HG03159 (cell line): ENCODE results near the gene SMPD4.
"Not testable (repeated sequence)": the region's sequence is repeated elsewhere in the genome, so short reads cannot be mapped to it uniquely, and the experiment has no call there.

Experiments used
- ATAC-seq: cut with Tn5 transposase; IDR thresholded peaks from one replicate; pipeline ENCODE4 v1.9.1; 2021; ENCODE audit warnings: mild to moderate bottlenecking, moderate library complexity; ENCODE audit not compliant: unreplicated experiment

Gene SMPD4, protein sequence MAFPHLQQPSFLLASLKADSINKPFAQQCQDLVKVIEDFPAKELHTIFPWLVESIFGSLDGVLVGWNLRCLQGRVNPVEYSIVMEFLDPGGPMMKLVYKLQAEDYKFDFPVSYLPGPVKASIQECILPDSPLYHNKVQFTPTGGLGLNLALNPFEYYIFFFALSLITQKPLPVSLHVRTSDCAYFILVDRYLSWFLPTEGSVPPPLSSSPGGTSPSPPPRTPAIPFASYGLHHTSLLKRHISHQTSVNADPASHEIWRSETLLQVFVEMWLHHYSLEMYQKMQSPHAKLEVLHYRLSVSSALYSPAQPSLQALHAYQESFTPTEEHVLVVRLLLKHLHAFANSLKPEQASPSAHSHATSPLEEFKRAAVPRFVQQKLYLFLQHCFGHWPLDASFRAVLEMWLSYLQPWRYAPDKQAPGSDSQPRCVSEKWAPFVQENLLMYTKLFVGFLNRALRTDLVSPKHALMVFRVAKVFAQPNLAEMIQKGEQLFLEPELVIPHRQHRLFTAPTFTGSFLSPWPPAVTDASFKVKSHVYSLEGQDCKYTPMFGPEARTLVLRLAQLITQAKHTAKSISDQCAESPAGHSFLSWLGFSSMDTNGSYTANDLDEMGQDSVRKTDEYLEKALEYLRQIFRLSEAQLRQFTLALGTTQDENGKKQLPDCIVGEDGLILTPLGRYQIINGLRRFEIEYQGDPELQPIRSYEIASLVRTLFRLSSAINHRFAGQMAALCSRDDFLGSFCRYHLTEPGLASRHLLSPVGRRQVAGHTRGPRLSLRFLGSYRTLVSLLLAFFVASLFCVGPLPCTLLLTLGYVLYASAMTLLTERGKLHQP

DNA sequence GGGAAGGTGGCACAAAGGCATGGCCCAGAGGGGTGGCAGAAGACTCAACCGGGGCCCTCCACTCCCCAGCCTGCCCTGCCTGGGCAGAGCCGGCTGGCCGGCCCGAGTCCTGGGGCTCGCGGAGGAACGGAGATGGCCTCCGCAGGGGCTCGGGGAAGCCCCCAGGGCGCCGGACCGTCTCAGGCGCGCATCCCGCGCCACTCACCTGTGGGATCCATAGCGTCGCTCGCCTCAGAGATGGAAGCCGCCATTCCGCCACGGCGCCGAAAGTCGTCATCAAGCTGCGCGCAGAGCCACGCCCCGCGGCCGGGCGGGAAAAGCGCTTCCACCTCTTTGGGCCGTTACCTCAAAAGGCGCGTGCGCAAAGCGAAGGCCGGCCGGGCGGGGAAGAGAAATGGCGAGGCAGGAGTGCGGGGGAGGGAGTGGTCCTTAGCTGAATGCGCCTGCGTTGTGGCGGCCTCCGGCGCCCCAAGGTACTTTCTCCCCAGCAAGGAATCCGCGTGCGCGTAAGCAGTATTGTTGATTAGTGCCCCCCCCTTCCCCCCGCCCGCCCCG is at the start of gene SMPD4:
SMPD4 (minus strand) TSS at position 278 of the 555 bp plus-strand sequence. CDS start 5,010 bp downstream, outside the sequence.
- ATAC-seq, result peak; percentile 64

GRCh38 chr2:130230907-130231306 is 49.5 kb upstream of the SMPD4 start:
- not testable (repeated sequence) for ATAC-seq

GRCh38 chr2:130230376-130230775 is 49.0 kb upstream of the SMPD4 start:
- ATAC-seq, result not testable (repeated sequence)

DNA sequence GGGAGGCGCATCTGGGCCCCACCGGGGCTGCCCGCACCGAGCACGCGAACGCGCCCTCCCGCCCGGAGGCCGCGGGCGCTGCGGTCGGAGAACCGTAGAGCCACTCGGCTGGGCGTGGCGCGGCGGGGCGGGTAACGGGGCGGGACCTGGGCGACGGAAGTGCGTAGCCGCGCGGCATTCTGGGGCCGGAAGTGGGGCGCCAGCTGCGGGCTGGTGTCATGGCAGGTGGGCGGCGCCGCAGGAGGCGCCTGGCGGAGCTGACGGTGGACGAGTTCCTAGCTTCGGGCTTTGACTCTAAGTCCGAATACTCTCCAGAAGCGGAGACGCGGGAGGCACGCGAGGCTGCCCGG is 47.7 kb upstream of the SMPD4 start:
- ATAC-seq, result peak; percentile 56

- not testable (repeated sequence) for ATAC-seq
Measured at GRCh38 chr2:130228467-130229160, 47.2 kb upstream of the SMPD4 start.

- not testable (repeated sequence) for ATAC-seq
Measured at GRCh38 chr2:130228005-130228404, 46.6 kb upstream of the SMPD4 start.

DNA sequence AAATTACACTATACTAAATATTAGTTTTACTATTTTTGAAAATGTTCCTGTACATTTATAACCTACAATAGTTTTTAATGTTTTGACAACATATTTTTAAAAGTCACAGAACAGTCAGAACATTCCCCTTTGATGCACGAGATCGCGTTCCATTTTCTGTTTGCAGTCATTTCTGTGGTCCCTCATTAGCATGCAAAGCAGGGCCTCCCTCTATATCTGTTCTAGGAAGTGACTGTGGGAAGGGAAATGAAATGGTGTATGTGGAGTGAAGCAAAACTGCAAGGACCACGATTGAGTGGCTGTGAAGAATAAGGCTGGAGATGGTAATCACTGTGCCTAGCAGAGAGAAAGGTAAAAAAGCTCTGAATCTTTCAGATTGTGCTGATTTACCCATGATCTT is 41.1 kb upstream of the SMPD4 start:
- peak; percentile 62 for ATAC-seq

DNA sequence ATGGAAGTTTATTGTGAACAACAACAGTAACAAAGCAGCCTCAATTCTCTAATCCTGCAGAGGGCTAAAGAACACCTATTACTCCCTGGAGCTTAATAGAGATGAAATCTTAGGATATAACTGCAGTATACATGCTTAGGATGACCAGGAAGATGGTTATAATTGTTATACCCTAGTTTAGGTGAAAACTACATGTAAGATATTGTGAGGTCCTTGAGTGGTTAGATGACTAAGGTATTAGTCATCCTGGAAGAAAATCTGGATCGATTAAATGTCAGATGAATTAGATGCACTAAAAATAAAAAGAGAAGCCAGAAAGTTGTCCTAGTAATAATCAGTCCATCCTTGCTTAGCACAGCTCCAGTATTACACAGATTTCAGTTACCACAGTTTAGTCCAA is 39.1 kb upstream of the SMPD4 start:
- not testable (repeated sequence) for ATAC-seq

- ATAC-seq, result not testable (repeated sequence)
Measured at GRCh38 chr2:130219147-130219546, 37.7 kb upstream of the SMPD4 start.

GRCh38 chr2:130207051-130207450 is 25.6 kb upstream of the SMPD4 start:
- not testable (repeated sequence) for ATAC-seq

DNA sequence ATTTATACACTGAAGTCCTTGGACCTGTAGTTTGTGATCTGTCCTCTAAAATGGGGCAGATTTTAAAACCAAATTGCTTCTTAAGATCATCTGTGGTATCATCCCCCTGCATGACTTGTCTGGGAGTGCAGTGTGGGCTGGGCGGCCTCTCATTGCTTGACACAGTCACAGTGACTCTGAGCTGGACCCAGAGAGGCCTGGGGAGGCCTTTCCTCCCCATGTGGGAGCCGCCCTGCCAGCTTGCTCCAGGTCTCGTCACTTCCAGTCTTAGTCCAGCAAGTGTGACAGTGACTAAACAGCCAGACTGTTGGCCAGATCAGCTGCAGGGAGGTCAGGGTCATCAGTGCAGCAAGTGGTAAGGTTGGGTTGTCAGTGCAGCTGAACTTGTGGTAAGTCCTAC is 21.7 kb upstream of the SMPD4 start:
- ATAC-seq, result not testable (repeated sequence)

DNA sequence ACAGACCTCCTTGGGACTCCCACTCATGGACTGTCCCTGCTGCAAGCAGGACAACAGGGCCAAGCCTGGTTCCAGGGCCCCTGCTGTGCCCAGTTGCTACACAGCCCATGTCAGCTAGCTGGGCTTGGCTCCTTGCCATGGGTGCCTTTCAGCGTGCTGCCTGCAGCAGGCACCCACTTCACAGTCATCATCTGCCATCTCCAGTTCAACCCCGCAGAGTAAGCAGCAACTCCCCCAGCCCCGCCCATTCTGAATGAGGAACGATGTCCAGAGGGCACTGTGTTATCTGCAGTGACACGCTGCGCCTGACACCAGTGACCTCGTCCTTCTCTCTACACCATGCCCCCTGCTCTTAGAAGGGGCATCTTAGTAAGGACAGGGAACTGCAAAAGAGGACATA is 21.1 kb upstream of the SMPD4 start:
- ATAC-seq, result not testable (repeated sequence)

DNA sequence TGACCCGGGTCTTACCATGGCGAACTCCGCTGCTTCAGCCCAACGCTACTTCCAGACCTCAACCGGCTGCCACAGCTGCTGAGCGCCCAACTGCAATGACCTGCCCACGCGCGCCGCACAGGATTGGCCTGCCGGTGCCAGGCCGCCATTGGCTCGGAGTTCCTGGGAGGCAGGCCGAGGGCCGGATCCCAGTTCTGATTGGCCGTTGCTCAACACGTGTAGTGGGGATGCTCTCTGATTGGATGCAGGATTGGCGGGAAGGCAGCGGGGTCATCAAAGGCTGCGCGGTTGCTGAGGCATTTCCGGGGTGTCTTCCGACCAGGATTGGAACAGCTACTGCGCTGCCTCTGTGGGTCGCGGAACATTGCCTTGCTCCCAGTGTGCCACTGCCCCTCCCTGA is 16.9 kb upstream of the SMPD4 start, which contains the start of gene TUBA3E:
TUBA3E (minus strand) TSS at position 97 of the 400 bp plus-strand sequence; CDS start at position 18, 79 bp downstream.
- no peak for ATAC-seq

GRCh38 chr2:130196052-130196451 is 14.7 kb upstream of the SMPD4 start:
- ATAC-seq, result not testable (repeated sequence)

DNA sequence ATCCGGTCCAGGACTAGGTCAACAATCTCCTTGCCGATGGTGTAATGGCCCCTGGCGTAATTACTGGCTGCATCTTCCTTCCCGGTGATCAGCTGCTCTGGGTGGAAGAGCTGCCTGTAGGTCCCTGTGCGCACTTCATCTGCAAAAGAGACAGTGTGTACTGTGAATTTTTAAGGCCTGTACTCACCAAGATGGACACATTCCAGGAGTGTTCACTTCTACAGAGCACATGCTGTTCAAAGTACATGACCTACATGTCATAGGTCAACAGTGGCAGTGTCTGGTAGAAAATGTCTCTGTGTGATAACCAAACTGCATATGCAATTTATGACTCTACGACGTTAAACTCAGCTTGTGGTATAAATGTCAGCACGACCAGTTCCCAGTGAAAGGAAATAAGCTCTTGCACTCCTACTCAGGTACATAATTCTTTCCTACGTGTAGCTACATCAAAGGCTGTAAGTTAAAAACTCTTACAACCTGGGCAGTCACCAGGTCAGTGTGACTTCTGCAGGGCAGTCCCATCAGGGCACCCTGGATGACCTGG is 13.8 kb upstream of the SMPD4 start:
- ATAC-seq, result not testable (repeated sequence)

GRCh38 chr2:130193824-130194223 is 12.4 kb upstream of the SMPD4 start:
- ATAC-seq, result not testable (repeated sequence)

GRCh38 chr2:130192451-130192850 is 11.0 kb upstream of the SMPD4 start:
- ATAC-seq, result not testable (repeated sequence)

DNA sequence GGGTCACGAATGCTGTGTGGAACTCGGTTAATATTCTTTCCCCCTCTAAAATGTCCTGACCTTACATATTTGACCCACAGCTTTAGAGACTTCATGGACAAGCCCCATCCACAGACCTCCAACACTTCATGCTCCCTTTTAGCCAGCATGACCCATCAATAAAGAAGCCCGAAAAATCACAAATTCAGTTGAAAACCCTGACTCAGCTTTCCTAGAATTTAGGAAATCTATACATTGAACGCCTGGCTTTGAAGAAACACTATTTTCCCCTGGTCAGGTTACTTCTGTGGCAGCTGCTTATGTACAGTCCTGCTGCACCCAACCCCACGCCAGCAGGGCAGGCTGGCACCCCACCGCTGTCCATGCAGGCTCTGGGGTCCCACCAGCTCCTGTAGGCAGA is 9.9 kb upstream of the SMPD4 start:
- ATAC-seq, result not testable (repeated sequence)

GRCh38 chr2:130190237-130190636 is 8.8 kb upstream of the SMPD4 start:
- ATAC-seq, result no peak

DNA sequence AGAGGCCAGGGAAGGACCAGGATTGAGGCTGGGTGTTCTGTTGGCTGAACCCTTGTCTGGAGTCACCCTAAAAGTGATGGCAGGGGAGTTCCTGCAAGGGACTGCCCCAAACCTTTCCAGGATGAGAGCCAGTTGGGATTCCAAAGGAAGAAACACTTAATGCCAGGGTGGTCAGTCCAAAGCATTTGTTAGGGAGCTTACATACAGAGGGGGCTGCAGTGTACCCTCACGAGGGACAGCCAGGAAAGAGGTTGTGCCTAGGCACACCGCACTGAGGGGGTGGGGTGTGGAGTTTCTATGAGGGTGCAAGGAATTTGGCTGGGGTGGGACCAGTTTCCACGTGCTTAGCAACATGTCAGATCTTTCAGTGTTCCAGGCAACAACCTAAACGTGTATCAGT is 7.6 kb upstream of the SMPD4 start:
- not testable (repeated sequence) for ATAC-seq
